WTC11 (cell line): ENCODE results near the gene SP110.

Experiments used
- CREB1 ChIP-seq: sonication (generic); formaldehyde crosslinking; IDR thresholded peaks from 2 replicates; pipeline ENCODE4 v1.8.0; 2023; ENCODE audit warnings: mild to moderate bottlenecking, missing genetic modification reagents
- CTCF ChIP-seq: fragments of 200-600 bp; IDR thresholded peaks from 2 replicates; pipeline ENCODE4 v1.8.0; 2022; ENCODE audit warnings: antibody characterized with exemption
- IRF2 ChIP-seq: sonication (generic); formaldehyde crosslinking; IDR thresholded peaks from 2 replicates; pipeline ENCODE4 v1.8.0; 2022; ENCODE audit warnings: low read depth, missing genetic modification reagents, borderline replicate concordance
- JUN ChIP-seq: sonication (generic); formaldehyde crosslinking; IDR thresholded peaks from 2 replicates; pipeline ENCODE4 v1.8.0; 2023; ENCODE audit warnings: mild to moderate bottlenecking, missing genetic modification reagents
- MAX ChIP-seq: sonication (generic); formaldehyde crosslinking; IDR thresholded peaks from 2 replicates; pipeline ENCODE4 v1.8.0; 2022; ENCODE audit warnings: mild to moderate bottlenecking, missing genetic modification reagents
- MYBL2 ChIP-seq: sonication (generic); formaldehyde crosslinking; IDR thresholded peaks from 2 replicates; pipeline ENCODE4 v1.8.1; 2023; ENCODE audit warnings: mild to moderate bottlenecking, moderate library complexity, missing genetic modification reagents
- NFYB ChIP-seq: sonication (generic); formaldehyde crosslinking; conservative IDR thresholded peaks from 2 replicates; pipeline ENCODE4 v1.8.0; 2022; ENCODE audit warnings: low read depth, missing genetic modification reagents
- NR2C2 ChIP-seq: sonication (generic); formaldehyde crosslinking; IDR thresholded peaks from 2 replicates; pipeline ENCODE4 v1.8.0; 2022; ENCODE audit warnings: mild to moderate bottlenecking, missing genetic modification reagents
- NR3C1 ChIP-seq: sonication (generic); formaldehyde crosslinking; conservative IDR thresholded peaks from 2 replicates; pipeline ENCODE4 v1.8.1; 2023; ENCODE audit warnings: low read depth, mild to moderate bottlenecking, missing genetic modification reagents
- RORB ChIP-seq: fragments of 250-450 bp; sonication (Bioruptor Pico); IDR thresholded peaks from 2 replicates; pipeline ENCODE4 v1.9.0; 2021; ENCODE audit warnings: mild to moderate bottlenecking
- ZNF396 ChIP-seq: fragments of 250-450 bp; sonication (Bioruptor Pico); IDR thresholded peaks from 2 replicates; pipeline ENCODE4 v1.8.0; 2021; ENCODE audit warnings: mild to moderate bottlenecking, moderate library complexity, borderline replicate concordance
- ZNF416 ChIP-seq: fragments of 250-450 bp; sonication (Bioruptor Pico); IDR thresholded peaks from 2 replicates; pipeline ENCODE4 v1.9.0; 2021; ENCODE audit warnings: mild to moderate bottlenecking, inconsistent platforms
- ZNF423 ChIP-seq: fragments of 250-450 bp; sonication (Bioruptor Pico); IDR thresholded peaks from 2 replicates; pipeline ENCODE4 v2.1.2; 2022; ENCODE audit warnings: mild to moderate bottlenecking, moderate library complexity
- TF ChIP-seq, protein P1 (sequence below): sonication (generic); formaldehyde crosslinking; IDR thresholded peaks from 2 replicates; pipeline ENCODE4 v1.8.0; 2022; ENCODE audit warnings: mild to moderate bottlenecking, missing genetic modification reagents

- TF ChIP-seq CTCF (no peak), MYBL2 (CRISPR knock-in tag) (no peak), ZNF423 (CRISPR knock-in tag) (no peak), ZNF396 (CRISPR knock-in tag) (no peak), RORB (CRISPR knock-in tag) (no peak), CREB1 (CRISPR knock-in tag) (no peak), NR3C1 (CRISPR knock-in tag) (no peak), MAX (no peak), NR2C2 (no peak), NFYB (no peak), IRF2 (CRISPR knock-in tag) (no peak), ZNF416 (CRISPR knock-in tag) (no peak), JUN (CRISPR knock-in tag) (no peak)
- TF ChIP-seq, protein P1, sequence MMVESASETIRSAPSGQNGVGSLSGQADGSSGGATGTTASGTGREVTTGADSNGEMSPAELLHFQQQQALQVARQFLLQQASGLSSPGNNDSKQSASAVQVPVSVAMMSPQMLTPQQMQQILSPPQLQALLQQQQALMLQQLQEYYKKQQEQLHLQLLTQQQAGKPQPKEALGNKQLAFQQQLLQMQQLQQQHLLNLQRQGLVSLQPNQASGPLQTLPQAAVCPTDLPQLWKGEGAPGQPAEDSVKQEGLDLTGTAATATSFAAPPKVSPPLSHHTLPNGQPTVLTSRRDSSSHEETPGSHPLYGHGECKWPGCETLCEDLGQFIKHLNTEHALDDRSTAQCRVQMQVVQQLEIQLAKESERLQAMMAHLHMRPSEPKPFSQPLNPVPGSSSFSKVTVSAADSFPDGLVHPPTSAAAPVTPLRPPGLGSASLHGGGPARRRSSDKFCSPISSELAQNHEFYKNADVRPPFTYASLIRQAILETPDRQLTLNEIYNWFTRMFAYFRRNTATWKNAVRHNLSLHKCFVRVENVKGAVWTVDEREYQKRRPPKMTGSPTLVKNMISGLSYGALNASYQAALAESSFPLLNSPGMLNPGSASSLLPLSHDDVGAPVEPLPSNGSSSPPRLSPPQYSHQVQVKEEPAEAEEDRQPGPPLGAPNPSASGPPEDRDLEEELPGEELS: no peak
These were observed 6.3 kb upstream of the SP110 start for GRCh38 chr2:230226051-230226551.
